Measurements from ENCODE around the gene WBP2. TPM values are rescaled to one million over a fixed set of nuclear protein-coding genes. Genes with fewer than 3 reads are reported as not detected.
A peak's percentile ranks its signal among the peaks of the same experiment; 100 is the strongest.

WBP2 gene
- total RNA-seq, 1 donor from 2014 or later: 72.6 TPM

DNA sequence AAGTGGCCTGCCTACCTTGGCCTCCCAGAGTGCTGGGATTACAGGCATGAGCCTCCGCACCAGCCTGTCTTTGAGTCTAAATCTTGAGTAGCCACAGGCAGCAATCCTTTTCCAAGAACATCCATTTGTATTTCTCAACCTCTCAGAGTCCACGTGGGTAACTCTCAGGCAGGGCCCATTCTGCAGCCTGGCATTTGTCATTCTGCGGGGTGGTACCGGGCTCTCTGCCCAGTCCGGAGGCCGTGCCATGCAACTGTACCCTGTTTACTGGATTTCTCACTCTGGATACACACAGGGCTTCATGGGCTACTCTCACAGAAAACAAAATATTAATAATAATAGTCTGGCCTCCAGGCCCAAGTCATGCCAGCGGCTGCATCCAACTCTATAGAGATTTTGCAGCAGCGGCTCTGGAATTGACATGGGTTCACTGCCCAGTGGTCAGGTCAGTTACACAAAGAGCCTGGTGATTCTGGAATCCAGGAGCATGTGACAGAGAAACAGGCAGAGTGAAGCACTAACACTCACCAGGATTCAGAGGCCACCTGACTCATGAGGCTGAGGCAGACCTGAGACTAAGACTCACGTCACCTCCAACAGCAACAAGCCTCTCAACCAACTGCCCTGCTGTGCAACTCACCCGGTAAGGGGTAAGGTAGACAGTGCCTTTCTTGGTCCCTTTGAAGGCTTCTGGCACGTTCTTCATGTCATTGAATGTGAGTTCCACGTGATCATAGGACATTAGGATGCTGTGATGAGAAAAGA is 4.0 kb downstream of the WBP2 start:
- H3K27ac ChIP-seq (ENCODE audit: low read depth, low read length): peak overlapping the region; percentile 67
- peaks cover 6% of the 10 kb centered on the region for H4K20me1 ChIP-seq (ENCODE audit: insufficient read depth, low read length)
- TF ChIP-seq, protein P1, sequence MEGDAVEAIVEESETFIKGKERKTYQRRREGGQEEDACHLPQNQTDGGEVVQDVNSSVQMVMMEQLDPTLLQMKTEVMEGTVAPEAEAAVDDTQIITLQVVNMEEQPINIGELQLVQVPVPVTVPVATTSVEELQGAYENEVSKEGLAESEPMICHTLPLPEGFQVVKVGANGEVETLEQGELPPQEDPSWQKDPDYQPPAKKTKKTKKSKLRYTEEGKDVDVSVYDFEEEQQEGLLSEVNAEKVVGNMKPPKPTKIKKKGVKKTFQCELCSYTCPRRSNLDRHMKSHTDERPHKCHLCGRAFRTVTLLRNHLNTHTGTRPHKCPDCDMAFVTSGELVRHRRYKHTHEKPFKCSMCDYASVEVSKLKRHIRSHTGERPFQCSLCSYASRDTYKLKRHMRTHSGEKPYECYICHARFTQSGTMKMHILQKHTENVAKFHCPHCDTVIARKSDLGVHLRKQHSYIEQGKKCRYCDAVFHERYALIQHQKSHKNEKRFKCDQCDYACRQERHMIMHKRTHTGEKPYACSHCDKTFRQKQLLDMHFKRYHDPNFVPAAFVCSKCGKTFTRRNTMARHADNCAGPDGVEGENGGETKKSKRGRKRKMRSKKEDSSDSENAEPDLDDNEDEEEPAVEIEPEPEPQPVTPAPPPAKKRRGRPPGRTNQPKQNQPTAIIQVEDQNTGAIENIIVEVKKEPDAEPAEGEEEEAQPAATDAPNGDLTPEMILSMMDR (IDR thresholded peaks at IDR 0.05; ENCODE audit: insufficient read depth, low read depth, low read length): no peak
- TF ChIP-seq EZH2 (IDR thresholded peaks at IDR 0.05; ENCODE audit: insufficient read depth, low read length): no peak
- H2AFZ ChIP-seq (ENCODE audit: low read depth, low read length): no peak overlapping the region
- H3K27me3 ChIP-seq (ENCODE audit: insufficient read depth, low read length): no peaks in the 10 kb centered on the region
- Mint-ChIP-seq H3K9me3 (ENCODE audit: unreplicated experiment) (no peaks in the 10 kb centered on the region), H3K4me1 (ENCODE audit: low read depth, unreplicated experiment) (peaks cover 9% of the 10 kb centered on the region), H3K27ac (ENCODE audit: unreplicated experiment) (no peak overlapping the region), H3K4me3 (ENCODE audit: unreplicated experiment) (no peak overlapping the region), H3K36me3 (ENCODE audit: low read depth, unreplicated experiment) (peaks cover 21% of the 10 kb centered on the region), H3K27me3 (ENCODE audit: low read depth, unreplicated experiment) (no peaks in the 10 kb centered on the region)
- no peaks in the 10 kb centered on the region for H3K9me3 ChIP-seq (ENCODE audit: insufficient read depth, low read depth, low read length)
- FAIRE-seq (no peak), DNase-seq (ENCODE audit: low read depth) (peak; percentile 63)
- peaks cover 31% of the 10 kb centered on the region for H3K4me1 ChIP-seq (ENCODE audit: insufficient read depth, low read length)
- H3K36me3 ChIP-seq (ENCODE audit: insufficient read depth, low read length): peaks cover 10% of the 10 kb centered on the region
- peak overlapping the region; percentile 54 for H3K9ac ChIP-seq (ENCODE audit: low read length)
- H3K4me2 ChIP-seq (ENCODE audit: low read length): no peak overlapping the region
- peaks cover 7% of the 10 kb centered on the region for H3K79me2 ChIP-seq (ENCODE audit: insufficient read depth, low read length)
- H3K4me3 ChIP-seq (ENCODE audit: insufficient read depth, low read depth, low read length): no peak overlapping the region

DNA sequence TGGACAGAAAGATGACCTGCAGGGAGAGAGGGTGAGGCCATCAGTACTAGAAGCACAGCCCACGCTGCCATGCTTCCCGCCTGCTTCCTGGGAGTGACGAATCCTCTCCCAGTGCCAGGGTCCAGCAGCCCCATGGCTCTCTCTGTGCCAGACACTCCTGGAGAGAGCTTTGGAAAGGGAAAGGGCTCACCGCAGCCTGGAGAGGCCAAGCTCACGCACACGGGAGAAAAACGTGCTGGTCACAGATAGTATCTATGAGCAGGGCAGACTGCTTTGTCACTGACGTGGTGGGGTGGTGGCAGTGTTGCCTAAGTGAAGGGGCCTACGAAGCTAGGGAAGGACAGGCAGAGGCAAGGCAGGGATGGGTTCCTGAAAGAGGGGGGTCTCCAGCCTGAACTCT is 5.4 kb downstream of the WBP2 start:
- Mint-ChIP-seq H3K36me3 (ENCODE audit: low read depth, unreplicated experiment) (peaks cover 25% of the 10 kb centered on the region), H3K4me3 (ENCODE audit: unreplicated experiment) (no peak overlapping the region), H3K27me3 (ENCODE audit: low read depth, unreplicated experiment) (no peaks in the 10 kb centered on the region), H3K27ac (ENCODE audit: unreplicated experiment) (no peak overlapping the region), H3K4me1 (ENCODE audit: low read depth, unreplicated experiment) (peaks cover 14% of the 10 kb centered on the region), H3K9me3 (ENCODE audit: unreplicated experiment) (no peaks in the 10 kb centered on the region)
- H4K20me1 ChIP-seq (ENCODE audit: insufficient read depth, low read length): peaks cover 6% of the 10 kb centered on the region
- H3K79me2 ChIP-seq (ENCODE audit: insufficient read depth, low read length): peaks cover 7% of the 10 kb centered on the region
- no peak overlapping the region for H2AFZ ChIP-seq (ENCODE audit: low read depth, low read length)
- H3K9me3 ChIP-seq (ENCODE audit: insufficient read depth, low read depth, low read length): no peaks in the 10 kb centered on the region
- no peak overlapping the region for H3K4me3 ChIP-seq (ENCODE audit: insufficient read depth, low read depth, low read length)
- TF ChIP-seq, protein P1 (IDR thresholded peaks at IDR 0.05; ENCODE audit: insufficient read depth, low read depth, low read length): no peak
- no peak overlapping the region for H3K4me2 ChIP-seq (ENCODE audit: low read length)
- peaks cover 36% of the 10 kb centered on the region for H3K4me1 ChIP-seq (ENCODE audit: insufficient read depth, low read length)
- H3K27me3 ChIP-seq (ENCODE audit: insufficient read depth, low read length): no peaks in the 10 kb centered on the region
- FAIRE-seq (no peak), DNase-seq (ENCODE audit: low read depth) (no peak)
- no peak overlapping the region for H3K9ac ChIP-seq (ENCODE audit: low read length)
- H3K27ac ChIP-seq (ENCODE audit: low read depth, low read length): no peak overlapping the region
- peaks cover 10% of the 10 kb centered on the region for H3K36me3 ChIP-seq (ENCODE audit: insufficient read depth, low read length)

DNA sequence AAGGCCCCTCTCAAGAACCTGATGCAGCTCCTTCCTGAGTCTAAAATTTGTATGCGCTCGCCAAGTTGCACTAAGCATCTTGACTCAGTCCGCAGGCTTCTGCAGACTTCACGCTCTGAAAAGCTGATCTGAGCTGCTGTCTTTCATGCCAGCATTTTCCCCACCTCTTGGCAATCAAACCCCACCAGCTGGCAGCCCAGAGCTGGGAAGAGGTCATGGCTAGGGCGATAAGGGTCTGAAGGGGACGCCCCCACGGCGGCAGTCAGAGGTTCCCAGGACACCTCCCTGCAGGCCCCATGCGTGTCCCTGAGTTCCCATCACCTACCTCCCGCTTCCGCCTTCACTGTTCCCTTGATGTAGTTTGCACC is 5.9 kb downstream of the WBP2 start:
- H3K36me3 Mint-ChIP-seq (ENCODE audit: low read depth, unreplicated experiment): peaks cover 25% of the 10 kb centered on the region
- H3K27ac Mint-ChIP-seq (ENCODE audit: unreplicated experiment): no peak overlapping the region
- H3K4me3 ChIP-seq (ENCODE audit: insufficient read depth, low read depth, low read length): no peak overlapping the region

More for the DNA sequence above, 5.9 kb downstream of the WBP2 start:
- DNase-seq (ENCODE audit: low read depth) (no peak), FAIRE-seq (no peak)
- H3K79me2 ChIP-seq (ENCODE audit: insufficient read depth, low read length): peaks cover 2% of the 10 kb centered on the region
- H3K4me1 ChIP-seq (ENCODE audit: insufficient read depth, low read length): peaks cover 33% of the 10 kb centered on the region
- Mint-ChIP-seq H3K4me1 (ENCODE audit: low read depth, unreplicated experiment) (peaks cover 11% of the 10 kb centered on the region), H3K27me3 (ENCODE audit: low read depth, unreplicated experiment) (no peaks in the 10 kb centered on the region), H3K4me3 (ENCODE audit: unreplicated experiment) (no peak overlapping the region), H3K9me3 (ENCODE audit: unreplicated experiment) (no peaks in the 10 kb centered on the region)
- H3K9me3 ChIP-seq (ENCODE audit: insufficient read depth, low read depth, low read length): no peaks in the 10 kb centered on the region
- peaks cover 6% of the 10 kb centered on the region for H4K20me1 ChIP-seq (ENCODE audit: insufficient read depth, low read length)
- TF ChIP-seq EZH2 (IDR thresholded peaks at IDR 0.05; ENCODE audit: insufficient read depth, low read length): no peak
- TF ChIP-seq, protein P1 (IDR thresholded peaks at IDR 0.05; ENCODE audit: insufficient read depth, low read depth, low read length): no peak
- H2AFZ ChIP-seq (ENCODE audit: low read depth, low read length): no peak overlapping the region
- no peaks in the 10 kb centered on the region for H3K27me3 ChIP-seq (ENCODE audit: insufficient read depth, low read length)
- H3K9ac ChIP-seq (ENCODE audit: low read length): no peak overlapping the region
- peaks cover 10% of the 10 kb centered on the region for H3K36me3 ChIP-seq (ENCODE audit: insufficient read depth, low read length)
- no peak overlapping the region for H3K27ac ChIP-seq (ENCODE audit: low read depth, low read length)
- no peak overlapping the region for H3K4me2 ChIP-seq (ENCODE audit: low read length)
